Stimulated activated CD8-positive, alpha-beta memory T cell treated with anti-CD3 and anti-CD28 coated beads, Interleukin-12 subunit alpha, Interleukin-12 subunit beta, amount 100 ng/mL, for 24 hours (primary cell): ENCODE measurements around the gene TMEM18.

ENCODE experiments used
- DNase-seq: peaks from one replicate; pipeline ENCODE4 v3.0.0-alpha.2; 2020; ENCODE audit errors: extremely low read depth

Gene TMEM18

GRCh38 chr2:651951-652373 is 25.2 kb downstream of the TMEM18 start:
- no peak for DNase-seq

GRCh38 chr2:650343-651310 is 26.6 kb downstream of the TMEM18 start:
- no peak for DNase-seq

- DNase-seq, result no peak
Observed at GRCh38 chr2:649426-650342, 27.5 kb downstream of the TMEM18 start.

- no peak for DNase-seq
Observed at GRCh38 chr2:648476-649424, 28.5 kb downstream of the TMEM18 start.

- DNase-seq, result no peak
Observed at GRCh38 chr2:647691-648231, 29.4 kb downstream of the TMEM18 start.

GRCh38 chr2:647003-647560 is 30.1 kb downstream of the TMEM18 start:
- DNase-seq, result no peak

- no peak for DNase-seq
Observed at GRCh38 chr2:644871-645270, 32.3 kb downstream of the TMEM18 start.

- DNase-seq, result no peak
Observed at GRCh38 chr2:643761-644160, 33.4 kb downstream of the TMEM18 start.

GRCh38 chr2:643334-643733 is 33.9 kb downstream of the TMEM18 start:
- no peak for DNase-seq

GRCh38 chr2:641872-642815 is 35.1 kb downstream of the TMEM18 start:
- DNase-seq, result no peak

- no peak for DNase-seq
Observed at GRCh38 chr2:641164-641871, 35.9 kb downstream of the TMEM18 start.

GRCh38 chr2:639703-640102 is 37.5 kb downstream of the TMEM18 start:
- DNase-seq, result no peak

- no peak for DNase-seq
Observed at GRCh38 chr2:637804-638203, 39.4 kb downstream of the TMEM18 start.

GRCh38 chr2:637406-637776 is 39.8 kb downstream of the TMEM18 start:
- DNase-seq, result no peak

GRCh38 chr2:636641-637405 is 40.4 kb downstream of the TMEM18 start:
- DNase-seq, result peak; percentile 10

- no peak for DNase-seq
Observed at GRCh38 chr2:635687-636621, 41.3 kb downstream of the TMEM18 start.
